Myocyte (in vitro differentiated cells): Measurements from ENCODE around the gene PNO1. TPM values are rescaled to one million over a fixed set of nuclear protein-coding genes. Genes with fewer than 3 reads are reported as not detected.

Experiments used
- DNase-seq: peaks from one replicate; pipeline ENCODE4 v3.0.0-alpha.2; 2012; ENCODE audit warnings: low read depth
- total RNA-seq: library from RNA; depleted of rRNA; stranded (reverse); fragments of >200 nt; gene quantifications from 2 replicates; pipeline ENCODE4 v1.2.3, GENCODE V29; 2014

Gene PNO1
- total RNA-seq, 1 donor from 2014 or later: 23.7 TPM

DNA sequence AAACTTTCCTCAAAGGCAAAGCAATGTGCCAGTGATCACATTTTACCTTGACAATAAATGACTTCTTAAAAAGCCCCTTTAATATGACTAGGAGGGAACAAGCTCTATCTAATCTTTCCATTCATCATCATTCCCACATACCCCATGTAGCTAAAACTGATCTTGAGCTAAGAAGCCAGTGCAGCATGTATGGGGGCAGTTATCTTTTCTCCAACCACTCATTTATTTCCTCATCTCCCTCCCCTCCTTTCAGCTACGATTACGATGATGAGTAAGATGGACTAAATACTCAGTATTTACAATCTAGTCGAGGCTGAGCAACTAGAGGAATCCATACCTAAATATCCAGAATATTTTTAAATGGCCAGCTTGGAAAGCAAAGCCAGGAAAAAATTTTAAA is 35.5 kb downstream of the PNO1 start:
- no peak for DNase-seq

DNA sequence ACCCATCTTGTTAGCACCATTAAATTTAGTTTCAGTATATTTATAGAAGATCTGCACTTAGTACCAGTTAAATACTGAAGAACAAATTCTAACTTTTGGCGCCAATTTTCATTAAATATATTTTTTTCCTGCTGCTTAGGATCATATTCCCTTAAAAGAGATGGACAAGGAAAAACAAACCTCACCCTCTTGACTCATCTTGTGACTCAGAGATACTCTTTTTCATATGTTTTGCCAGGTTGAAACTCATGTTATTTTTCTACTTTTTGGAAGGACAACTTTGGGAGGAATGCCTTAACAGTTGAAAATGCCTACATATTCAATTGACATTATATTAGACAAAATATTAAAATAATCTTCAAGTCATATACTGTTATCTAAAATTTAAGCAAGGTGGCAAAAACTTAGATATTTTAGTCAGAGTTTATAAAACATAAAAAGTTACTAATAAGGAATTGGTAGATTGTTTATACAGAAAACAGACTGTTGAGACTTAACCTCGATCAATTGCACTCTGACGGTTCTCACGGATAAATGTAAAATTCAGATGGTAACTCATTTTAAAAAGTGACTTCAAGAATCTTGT is 36.2 kb downstream of the PNO1 start:
- no peak for DNase-seq

DNA sequence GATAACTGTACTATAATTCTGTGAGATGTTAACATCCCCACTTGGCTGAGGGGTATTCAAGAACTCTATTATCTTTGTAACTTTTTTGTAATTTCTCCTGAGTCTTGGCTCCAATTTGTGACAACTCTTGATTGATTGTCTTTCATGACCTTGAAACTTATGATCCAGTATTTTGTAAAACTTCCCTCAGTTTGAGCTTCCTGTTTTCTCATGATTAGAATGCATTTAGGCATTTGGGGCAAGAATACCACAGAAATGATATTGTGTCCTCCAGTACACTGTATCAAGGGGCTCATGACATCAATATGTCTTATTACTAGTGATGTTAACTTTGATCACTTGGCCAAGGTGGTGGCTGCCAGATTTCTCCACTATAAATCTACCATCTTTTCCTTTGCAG is 37.4 kb downstream of the PNO1 start:
- no peak for DNase-seq

DNA sequence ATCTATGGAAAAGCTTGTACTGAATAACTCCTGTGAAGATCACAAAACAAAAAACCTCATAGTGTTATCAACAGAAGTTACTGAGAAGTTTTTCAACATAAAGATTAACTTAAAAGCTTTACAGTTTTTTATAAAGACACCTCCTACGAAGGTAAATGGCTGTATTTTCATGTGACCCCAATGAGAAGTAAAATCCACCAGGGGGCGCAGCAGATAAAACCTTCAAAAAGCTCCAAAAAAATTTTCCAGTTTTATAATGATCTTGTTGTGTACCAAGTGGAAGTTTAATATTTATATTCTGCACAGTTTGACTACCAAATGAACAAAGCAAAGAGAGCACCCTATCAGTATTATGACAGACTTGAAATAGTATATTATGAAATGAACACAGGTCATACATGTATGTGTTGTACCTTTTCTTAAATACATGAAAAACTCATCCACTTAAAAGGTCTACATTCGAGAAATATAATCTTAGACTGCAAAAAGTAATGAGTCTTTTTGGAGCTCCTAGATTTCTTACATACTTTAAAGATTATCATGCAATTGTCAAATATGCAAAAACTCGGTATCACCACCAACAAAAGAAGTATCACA is 38.5 kb downstream of the PNO1 start:
- peak; percentile 40 for DNase-seq

DNA sequence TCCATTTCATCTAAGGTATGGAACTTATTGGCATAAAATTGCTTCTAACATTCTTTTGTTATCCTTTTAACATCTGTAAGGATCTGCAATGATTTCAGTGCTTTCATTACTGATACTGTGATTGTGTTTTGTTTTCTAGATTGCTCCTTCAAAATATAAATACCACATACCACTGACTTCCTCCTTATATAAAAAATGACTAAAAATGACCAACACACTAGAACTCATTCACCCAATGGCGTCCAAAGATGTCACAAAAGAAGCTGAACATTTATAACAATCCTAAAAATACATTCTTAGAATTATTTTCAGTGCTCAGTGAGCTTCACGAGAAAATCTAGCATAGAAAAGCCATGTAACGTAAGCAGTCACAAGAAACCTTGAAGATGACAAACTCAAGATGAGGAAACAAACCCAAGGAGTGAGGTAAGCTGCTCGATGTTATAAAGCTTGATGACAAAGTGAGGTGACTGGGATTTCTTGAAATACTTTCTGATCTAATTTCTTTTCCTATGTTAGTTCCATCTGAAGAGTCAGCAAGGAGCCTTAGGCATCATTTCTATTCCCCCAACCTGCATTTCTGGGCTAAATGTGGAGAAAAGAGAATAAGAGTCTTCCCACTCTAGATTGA is 42.6 kb downstream of the PNO1 start:
- DNase-seq: no peak

DNA sequence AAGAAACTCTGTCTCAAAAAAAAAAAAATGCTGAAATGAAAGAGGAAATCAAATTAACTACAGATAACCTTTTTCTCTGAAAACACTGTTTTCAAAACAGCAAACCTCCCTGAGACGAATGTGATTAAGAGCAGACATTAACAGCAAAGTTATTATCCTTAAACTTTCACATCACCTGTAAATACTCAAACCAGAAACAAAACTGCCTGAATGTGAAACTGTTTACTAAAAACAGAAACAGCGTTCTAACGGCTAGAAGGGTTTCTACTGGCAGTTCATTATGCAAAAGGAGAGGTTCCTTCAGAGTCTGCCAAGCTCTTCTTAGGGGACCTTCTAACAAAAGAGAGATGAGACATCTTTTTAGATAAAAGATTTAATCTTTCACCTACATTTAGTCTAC is 45.9 kb downstream of the PNO1 start:
- DNase-seq: no peak

DNA sequence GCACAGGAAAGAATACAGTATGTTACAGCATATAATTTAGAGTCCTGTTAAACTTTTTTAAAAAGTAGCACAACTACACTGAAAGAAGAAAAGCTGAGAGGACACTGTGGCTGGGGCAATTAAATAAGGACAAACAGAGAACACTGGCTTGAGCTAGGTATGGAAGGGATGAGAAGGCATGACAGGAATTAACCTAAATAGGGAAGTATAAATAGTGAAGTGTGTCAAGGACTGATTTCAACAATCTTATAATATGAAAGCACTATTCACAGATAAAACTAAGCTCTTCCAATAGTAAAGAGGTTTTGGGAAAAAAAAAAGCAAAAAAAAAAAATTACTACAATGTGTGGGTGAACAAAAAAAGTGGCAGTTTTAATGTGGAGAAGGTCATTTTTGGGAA is 49.1 kb downstream of the PNO1 start:
- DNase-seq: no peak

DNA sequence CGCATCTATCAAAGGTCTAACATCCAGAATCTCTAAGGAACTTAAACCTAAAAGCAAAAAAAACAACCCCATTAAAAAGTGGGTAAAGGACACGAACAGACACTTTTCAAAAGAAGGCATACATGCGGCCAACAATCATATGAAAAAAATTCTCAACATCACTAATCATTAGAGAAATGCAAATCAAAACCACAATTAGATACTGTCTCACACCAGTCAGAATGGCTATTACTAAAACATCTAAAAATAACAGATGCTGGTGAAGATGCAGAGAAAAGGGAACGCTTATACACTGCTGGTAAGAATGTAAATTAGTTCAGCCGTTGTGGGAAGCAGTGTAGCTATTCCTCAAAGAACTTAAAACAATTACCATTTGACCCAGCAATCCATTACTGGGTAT is 56.7 kb downstream of the PNO1 start:
- DNase-seq: no peak

DNA sequence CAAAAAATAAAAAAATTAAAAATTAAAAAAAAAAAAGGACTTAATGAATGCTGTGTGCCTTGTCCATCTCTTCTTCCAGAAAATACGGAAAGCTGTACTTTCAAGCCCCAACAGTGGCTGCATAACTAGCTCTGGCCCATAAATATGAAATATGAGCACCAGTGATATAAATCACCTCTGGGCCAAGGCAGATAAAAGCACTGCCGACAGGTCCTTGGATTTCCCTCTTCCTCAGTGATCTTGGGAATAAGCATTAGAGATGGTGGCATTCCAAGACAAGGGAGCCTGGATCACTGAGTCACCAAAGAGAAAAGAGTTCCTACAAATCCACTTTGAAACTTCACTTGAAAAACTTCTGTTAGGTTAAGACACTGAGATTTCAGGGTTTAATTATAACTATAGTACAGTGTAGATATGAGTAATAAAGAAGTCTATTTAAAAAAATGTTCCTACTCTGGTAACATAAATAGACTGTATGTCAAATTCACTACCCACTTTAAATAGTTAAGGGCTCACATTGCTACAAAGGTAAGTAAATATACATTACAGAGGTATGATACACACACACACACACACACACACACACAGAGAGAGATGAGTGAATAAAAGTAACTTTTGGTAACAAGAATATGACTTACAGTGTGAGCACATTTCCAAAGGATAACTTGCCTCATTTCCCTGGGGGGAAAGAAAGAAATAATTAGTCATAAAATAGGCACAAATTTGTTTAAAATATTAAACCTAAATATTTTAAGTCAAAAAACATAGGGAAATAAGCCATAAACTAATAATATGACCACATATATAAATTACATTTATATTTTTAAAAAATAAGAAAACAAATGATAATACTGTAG is 59.0 kb downstream of the PNO1 start:
- DNase-seq: no peak

DNA sequence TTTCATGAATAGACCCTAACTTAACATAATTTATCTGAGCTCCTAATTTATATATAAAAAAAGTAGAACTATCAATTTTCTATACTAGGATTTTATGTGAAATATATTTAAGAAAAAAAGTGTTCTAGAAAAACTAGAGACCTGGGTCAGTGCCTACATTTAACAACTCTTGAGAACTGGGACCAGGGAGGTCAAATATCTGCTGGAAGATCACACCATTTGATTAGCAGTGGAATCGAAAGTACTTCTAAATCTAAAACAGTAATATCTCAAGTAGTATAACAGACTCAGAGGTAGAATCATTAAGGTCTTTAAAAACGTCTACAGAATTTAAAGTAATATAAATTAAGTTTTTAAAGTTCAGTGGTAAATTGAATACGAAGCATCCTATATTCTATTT is 60.0 kb downstream of the PNO1 start:
- no peak for DNase-seq

DNA sequence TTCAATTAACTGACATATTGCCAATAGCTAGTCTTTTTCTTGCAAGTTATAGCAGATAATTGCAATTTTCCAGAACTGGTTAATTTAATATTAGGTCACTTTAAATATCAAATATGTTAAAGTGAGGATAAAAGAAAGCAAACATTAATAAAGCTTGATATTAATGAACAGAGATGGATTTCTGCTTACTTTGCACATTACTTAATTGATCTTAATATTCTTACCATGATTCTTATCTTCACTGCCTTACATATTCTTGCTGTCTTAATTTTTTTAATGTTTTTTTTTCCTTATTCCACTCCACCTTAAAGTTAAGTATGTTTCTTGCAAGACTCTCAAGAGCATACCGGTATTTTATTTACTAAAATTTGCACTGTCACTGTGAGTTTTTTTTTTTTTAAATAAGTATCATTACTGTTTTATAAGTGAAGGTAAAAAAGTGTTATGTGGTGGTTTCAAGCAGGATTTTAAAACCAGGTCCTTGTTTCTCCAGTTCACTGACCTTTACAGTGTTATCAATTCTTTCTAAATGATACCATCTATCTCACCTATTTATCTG is 60.7 kb downstream of the PNO1 start:
- no peak for DNase-seq

DNA sequence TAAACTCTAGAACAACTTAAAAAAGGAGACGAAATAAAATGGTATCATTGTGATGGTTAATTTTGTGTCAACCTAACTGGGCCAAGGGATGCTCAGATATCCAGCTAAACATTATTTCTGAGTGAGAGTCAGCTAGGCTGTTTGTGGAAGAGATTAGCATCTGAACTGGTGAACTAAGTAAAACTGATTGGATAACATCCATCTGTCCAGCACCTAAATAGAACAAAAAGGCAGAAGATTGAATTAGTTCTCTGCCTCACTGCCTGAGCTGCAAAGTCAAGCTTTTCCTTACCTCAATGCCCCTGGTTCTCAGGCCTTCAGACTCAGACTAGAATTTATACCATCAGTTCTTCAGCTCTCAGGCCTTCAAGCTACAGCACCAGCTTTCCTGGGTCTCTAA is 64.6 kb downstream of the PNO1 start:
- no peak for DNase-seq

DNA sequence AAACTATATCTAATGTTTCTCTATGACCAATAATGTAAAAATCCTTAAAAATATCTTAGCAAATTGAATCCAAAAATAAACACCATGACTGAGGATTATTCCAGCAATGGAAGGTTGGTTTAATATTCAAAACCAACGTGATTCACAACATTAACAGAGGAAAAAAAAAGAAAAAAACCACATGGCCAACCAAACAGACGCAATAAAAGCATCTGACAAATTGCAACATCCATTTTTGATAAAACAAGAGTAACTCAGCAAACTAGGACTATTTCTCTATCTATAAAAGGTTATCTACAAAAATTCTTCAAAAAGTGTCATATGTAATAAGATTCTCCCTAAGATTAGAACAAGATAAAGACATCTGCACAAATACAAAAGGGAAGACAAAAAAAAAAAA is 65.7 kb downstream of the PNO1 start:
- no peak for DNase-seq

DNA sequence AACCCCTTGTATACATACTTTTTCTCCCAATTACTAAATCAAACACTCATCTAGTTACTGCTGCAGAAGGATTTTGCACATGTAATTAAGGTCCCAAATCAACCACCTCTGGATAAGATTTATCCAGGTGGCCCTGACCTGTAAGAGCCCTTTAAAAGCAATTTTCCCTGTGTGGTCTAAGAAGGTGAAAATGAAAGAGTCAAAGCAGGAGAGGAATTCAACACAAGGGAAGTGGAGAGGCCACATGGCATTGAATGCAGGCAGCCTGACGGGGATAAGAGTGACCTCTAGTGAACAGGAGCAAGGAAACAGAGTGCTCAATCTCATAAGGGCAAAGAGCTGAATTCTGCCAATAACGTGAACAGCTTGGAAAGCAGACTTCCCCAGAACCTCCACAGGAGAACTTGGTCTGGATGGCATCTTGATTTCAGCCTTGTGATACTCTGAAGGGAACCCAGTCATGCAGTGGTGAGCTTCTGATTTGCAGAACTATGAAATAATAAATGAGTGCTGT is 67.5 kb downstream of the PNO1 start:
- no peak for DNase-seq

Other genes starting within 250 kb of the PNO1 start
- gene C1D, start 94.9 kb upstream of the PNO1 start, total RNA-seq: 26.8 and 48.7 TPM in 2 replicates
- gene PPP3R1, start 94.6 kb downstream of the PNO1 start, total RNA-seq: 24.5 and 28.0 TPM in 2 replicates
- gene CNRIP1, start 162.1 kb downstream of the PNO1 start, total RNA-seq: 5.4 and 7.6 TPM in 2 replicates
- not detected in 2 replicates for gene PLEK, start 207.4 kb downstream of the PNO1 start, total RNA-seq